Thoracic aorta (tissue), 2 donors: ENCODE data around the gene NANOS1. TPM values are rescaled to one million over a fixed set of nuclear protein-coding genes. Genes with fewer than 3 reads are reported as not detected.

Experiments used
- ATAC-seq: fragments of 150-250 bp; one replicate; pipeline ENCODE4 v1.8.0; 2017; ENCODE audit warnings: low read depth; ENCODE audit not compliant: insufficient number of reproducible peaks, low FRiP score
- DNase-seq: peaks from one replicate; pipeline ENCODE4 v3.0.0-alpha.2; 2020; ENCODE audit warnings: low spot score
- H3K27ac ChIP-seq, 2 donors: fragments of 200-600 bp; sonication (generic); 1 replicate in 1 of 2; 2 replicates in 1 of 2; pipeline ENCODE4 v1.5.1; 2016; ENCODE audit warnings: mild to moderate bottlenecking in 2 of 2, moderate library complexity in 2 of 2
- H3K27me3 ChIP-seq: fragments of 200-600 bp; sonication (generic); replicated peaks from 2 replicates; pipeline ENCODE4 v1.6.0; 2016; ENCODE audit warnings: mild to moderate bottlenecking; ENCODE audit not compliant: insufficient read depth
- H3K36me3 ChIP-seq: fragments of 200-600 bp; sonication (generic); one replicate; pipeline ENCODE4 v1.5.1; 2016
- H3K4me1 ChIP-seq, 2 donors: fragments of 200-600 bp; sonication (generic); 1 replicate in 1 of 2; 2 replicates in 1 of 2; pipeline versions ENCODE4 v1.5.1 to v1.6.0; 2016; ENCODE audit warnings: low read depth in 2 of 2, mild to moderate bottlenecking in 1 of 2; ENCODE audit not compliant: control insufficient read depth in 1 of 2
- H3K4me3 ChIP-seq: fragments of 200-600 bp; sonication (generic); 2 replicates; pipeline ENCODE4 v1.5.1; 2016; ENCODE audit warnings: mild to moderate bottlenecking
- H3K9me3 ChIP-seq: fragments of 200-600 bp; sonication (generic); 2 replicates; pipeline ENCODE4 v1.5.1; 2016
- total RNA-seq, 2 donors: library from RNA; depleted of rRNA; stranded (reverse); fragments of >200 nt; gene quantifications; one replicate each; pipeline versions ENCODE4 v1.1.0 to v1.2.3, GENCODE V29; 2016
- TF ChIP-seq, protein P1 (sequence below): fragments of 200-600 bp; sonication (generic); IDR thresholded peaks from one replicate; pipeline ENCODE4 v1.5.1; 2019; ENCODE audit warnings: antibody characterized with exemption

The NANOS1 gene
- total RNA-seq, 2 donors from 2014 or later, result 1.4 to 5.4 TPM

- peaks cover 65% of the 10 kb centered on the region for H3K36me3 ChIP-seq
- H3K27ac ChIP-seq, result no peak overlapping the region
- H3K4me3 ChIP-seq, result no peak overlapping the region
- no peaks in the 10 kb centered on the region for H3K9me3 ChIP-seq
- TF ChIP-seq, protein P1, sequence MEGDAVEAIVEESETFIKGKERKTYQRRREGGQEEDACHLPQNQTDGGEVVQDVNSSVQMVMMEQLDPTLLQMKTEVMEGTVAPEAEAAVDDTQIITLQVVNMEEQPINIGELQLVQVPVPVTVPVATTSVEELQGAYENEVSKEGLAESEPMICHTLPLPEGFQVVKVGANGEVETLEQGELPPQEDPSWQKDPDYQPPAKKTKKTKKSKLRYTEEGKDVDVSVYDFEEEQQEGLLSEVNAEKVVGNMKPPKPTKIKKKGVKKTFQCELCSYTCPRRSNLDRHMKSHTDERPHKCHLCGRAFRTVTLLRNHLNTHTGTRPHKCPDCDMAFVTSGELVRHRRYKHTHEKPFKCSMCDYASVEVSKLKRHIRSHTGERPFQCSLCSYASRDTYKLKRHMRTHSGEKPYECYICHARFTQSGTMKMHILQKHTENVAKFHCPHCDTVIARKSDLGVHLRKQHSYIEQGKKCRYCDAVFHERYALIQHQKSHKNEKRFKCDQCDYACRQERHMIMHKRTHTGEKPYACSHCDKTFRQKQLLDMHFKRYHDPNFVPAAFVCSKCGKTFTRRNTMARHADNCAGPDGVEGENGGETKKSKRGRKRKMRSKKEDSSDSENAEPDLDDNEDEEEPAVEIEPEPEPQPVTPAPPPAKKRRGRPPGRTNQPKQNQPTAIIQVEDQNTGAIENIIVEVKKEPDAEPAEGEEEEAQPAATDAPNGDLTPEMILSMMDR, result no peak
- no peaks in the 10 kb centered on the region for H3K27me3 ChIP-seq
- DNase-seq, result no peak
- no peaks in the 10 kb centered on the region for H3K4me1 ChIP-seq
- no peak for ATAC-seq
These were observed 16.0 kb downstream of the NANOS1 start for GRCh38 chr10:119045561-119045960.

DNA sequence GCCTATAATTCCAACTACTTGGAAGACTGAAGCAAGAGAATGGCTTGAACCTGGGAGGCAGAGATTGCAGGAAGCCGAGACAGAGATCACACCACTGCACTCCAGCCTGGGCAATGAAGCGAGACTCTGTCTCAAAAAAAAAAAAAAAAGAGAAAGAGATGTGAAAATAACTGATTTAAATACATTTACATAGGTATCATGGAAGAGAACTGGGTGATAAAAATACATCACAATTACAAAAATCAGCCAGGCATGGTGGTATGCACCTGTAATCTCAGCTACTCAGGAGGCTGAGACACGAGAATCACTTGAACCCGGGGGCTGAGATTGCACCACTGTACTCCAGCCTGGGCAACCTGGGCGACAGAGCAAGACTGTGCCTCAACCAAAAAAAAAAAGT is 19.8 kb downstream of the NANOS1 start:
- no peaks in the 10 kb centered on the region for H3K9me3 ChIP-seq
- no peaks in the 10 kb centered on the region for H3K27me3 ChIP-seq
- H3K4me3 ChIP-seq, result no peak overlapping the region
- TF ChIP-seq, protein P1, result no peak
- H3K36me3 ChIP-seq, result peaks cover 57% of the 10 kb centered on the region
- DNase-seq (no peak), ATAC-seq (no peak)
- no peaks in the 10 kb centered on the region for H3K4me1 ChIP-seq
- no peak overlapping the region for H3K27ac ChIP-seq

DNA sequence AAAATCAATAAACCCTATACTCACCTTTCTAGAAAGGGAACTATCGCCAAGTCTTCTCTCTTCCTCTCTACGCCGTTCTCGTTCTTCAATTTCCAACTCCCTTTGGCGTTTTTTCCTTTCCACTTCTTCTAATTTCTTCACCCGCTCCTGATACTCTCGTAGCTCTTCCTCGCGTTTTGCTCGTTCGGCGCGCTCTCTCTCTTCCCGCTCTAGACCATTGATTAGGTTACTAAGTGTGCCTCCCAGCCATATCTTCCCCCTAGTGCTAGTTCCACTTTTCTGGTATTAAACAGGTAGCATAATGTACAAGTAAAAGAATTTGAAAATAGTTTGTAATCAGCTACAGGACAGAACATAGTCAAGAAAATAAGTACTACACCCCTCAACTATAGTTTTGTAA is 20.3 kb downstream of the NANOS1 start:
- Histone ChIP-seq H3K36me3 (peaks cover 60% of the 10 kb centered on the region), H3K27me3 (no peaks in the 10 kb centered on the region), H3K27ac (no peak overlapping the region), H3K4me1 (no peaks in the 10 kb centered on the region), H3K4me3 (no peak overlapping the region), H3K9me3 (no peaks in the 10 kb centered on the region)
- TF ChIP-seq, protein P1, result no peak
- no peak for ATAC-seq
- no peak for DNase-seq

- Histone ChIP-seq H3K4me3 (no peak overlapping the region), H3K9me3 (no peaks in the 10 kb centered on the region), H3K27ac (no peak overlapping the region), H3K27me3 (no peaks in the 10 kb centered on the region), H3K36me3 (peaks cover 64% of the 10 kb centered on the region), H3K4me1 (no peaks in the 10 kb centered on the region)
- TF ChIP-seq, protein P1, result no peak
- DNase-seq (no peak), ATAC-seq (no peak)
These were observed 22.3 kb downstream of the NANOS1 start for GRCh38 chr10:119051775-119052174.

GRCh38 chr10:119055472-119055871 is 26.0 kb downstream of the NANOS1 start:
- Histone ChIP-seq H3K27me3 (no peaks in the 10 kb centered on the region), H3K27ac (no peak overlapping the region), H3K9me3 (no peaks in the 10 kb centered on the region), H3K4me3 (no peak overlapping the region), H3K4me1 (no peaks in the 10 kb centered on the region), H3K36me3 (peaks cover 75% of the 10 kb centered on the region)
- DNase-seq, result no peak
- TF ChIP-seq, protein P1, result no peak
- ATAC-seq, result no peak
